A673 (cell line): ENCODE results near the gene BUB1. TPM values are rescaled to one million over a fixed set of nuclear protein-coding genes. Genes with fewer than 3 reads are reported as not detected.

Experiments
- BruUV-seq: library from RNA; stranded (reverse); fragments of 400-500 nt; replicated peaks from 2 replicates; lab custom pipeline; 2021; lab: Mats Ljungman, UMichigan
- CTCF ChIA-PET: fragments of 300-600 bp; sonication (Branson Sonifier 250); formaldehyde crosslinking; loops from one replicate; lab custom pipeline; 2022; ENCODE audit warnings: antibody characterized with exemption; lab: Charles Lee
- POLR2A ChIA-PET: fragments of 300-600 bp; sonication (Branson Sonifier 250); formaldehyde crosslinking; loops from one replicate; lab custom pipeline; 2022; ENCODE audit warnings: antibody characterized with exemption; ENCODE audit not compliant: low non-redundant PET; lab: Charles Lee
- DNase-seq: peaks from one replicate; pipeline ENCODE4 v3.0.0-alpha.2; 2015; ENCODE audit warnings: low spot score
- H3K27ac ChIP-seq: fragments of 200-600 bp; sonication (generic); 2 replicates; pipeline ENCODE4 v1.5.1; 2016; ENCODE audit warnings: mixed run types, low read depth, mild to moderate bottlenecking, mixed read lengths, antibody characterized with exemption, low read length; ENCODE audit not compliant: poor library complexity, severe bottlenecking
- H3K27me3 ChIP-seq: fragments of 200-600 bp; sonication (generic); replicated peaks from 2 replicates; pipeline ENCODE4 v1.6.1; 2017; ENCODE audit warnings: mixed run types, low read depth, mild to moderate bottlenecking, mixed read lengths, antibody characterized with exemption, low read length; ENCODE audit not compliant: insufficient read depth, poor library complexity
- H3K36me3 ChIP-seq: fragments of 200-600 bp; sonication (generic); 2 replicates; pipeline ENCODE4 v1.6.1; 2016; ENCODE audit warnings: mixed run types, mild to moderate bottlenecking, mixed read lengths, antibody characterized with exemption, low read length; ENCODE audit not compliant: insufficient read depth, poor library complexity, severe bottlenecking
- H3K4me1 ChIP-seq: fragments of 200-600 bp; sonication (generic); 2 replicates; pipeline ENCODE4 v1.6.1; 2017; ENCODE audit warnings: mixed run types, mild to moderate bottlenecking, mixed read lengths, antibody characterized with exemption, low read length; ENCODE audit not compliant: insufficient read depth, poor library complexity, severe bottlenecking
- H3K4me3 ChIP-seq: fragments of 200-600 bp; sonication (generic); 2 replicates; pipeline ENCODE4 v1.5.1; 2016; ENCODE audit warnings: low read depth, mixed run types, mild to moderate bottlenecking, mixed read lengths, low read length; ENCODE audit not compliant: poor library complexity, severe bottlenecking
- H3K9me3 ChIP-seq: fragments of 200-600 bp; sonication (generic); 2 replicates; pipeline ENCODE4 v1.6.1; 2016; ENCODE audit warnings: mixed run types, low read depth, mild to moderate bottlenecking, mixed read lengths, antibody characterized with exemption, low read length; ENCODE audit not compliant: poor library complexity, severe bottlenecking
- CTCF ChIP-seq: fragments of 300-800, 200-600 bp; sonication (generic); conservative IDR thresholded peaks from 2 replicates; pipeline ENCODE4 v1.5.1; 2017; ENCODE audit warnings: low read depth, mild to moderate bottlenecking, antibody characterized with exemption, low read length, moderate library complexity, mixed read lengths
- EZH2 ChIP-seq: fragments of 200-600 bp; sonication (generic); IDR thresholded peaks from 2 replicates; pipeline ENCODE4 v1.6.1; 2017; ENCODE audit warnings: borderline replicate concordance, low read depth, mild to moderate bottlenecking, mixed read lengths, antibody characterized with exemption, low read length; ENCODE audit not compliant: poor library complexity, severe bottlenecking
- intact Hi-C: fragments of 100-400 bp; cut with micrococcal nuclease; formaldehyde crosslinking; loops from one replicate; pipeline ENCODE4 v1.10.0; 2022; ENCODE audit not compliant: unreplicated experiment
- total RNA-seq: library from RNA; stranded (reverse); gene quantifications from 2 replicates; pipeline ENCODE4 v1.2.3, GENCODE V29; 2021

Gene BUB1
- total RNA-seq, 1 experiment from 2014 or later, result 98.0 TPM

DNA sequence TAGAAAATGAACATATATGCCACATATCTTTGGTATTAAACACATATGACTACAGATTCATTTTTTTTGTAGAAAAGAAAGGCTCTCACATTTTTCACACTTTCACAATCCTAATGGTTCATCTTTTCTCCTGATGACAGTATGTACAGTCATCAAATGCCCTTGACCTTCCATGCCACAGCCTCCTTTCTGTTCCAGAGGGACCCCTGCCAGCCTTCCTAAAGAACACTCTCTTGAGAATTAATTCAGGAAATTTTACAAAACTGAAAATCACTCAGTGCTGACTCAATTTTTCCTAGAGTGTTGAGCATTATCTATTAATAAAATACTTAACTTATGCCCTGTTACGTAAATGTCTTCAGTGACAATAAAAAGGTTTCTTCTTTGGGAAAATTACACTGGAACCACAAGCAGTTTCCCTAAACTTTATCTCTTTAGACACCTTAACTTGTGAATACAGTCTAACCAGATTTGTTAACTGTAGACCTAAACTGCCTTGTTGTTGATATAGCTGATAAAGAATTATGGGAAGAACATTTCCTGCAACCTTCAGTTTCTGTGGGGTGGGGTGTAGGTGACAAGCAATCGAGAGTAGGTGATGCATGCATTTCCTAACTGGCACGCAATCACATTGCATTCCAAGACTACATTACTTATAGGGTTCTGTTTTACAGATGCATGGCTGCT is 39.2 kb upstream of the BUB1 start:
- no peaks in the 10 kb centered on the region for H3K9me3 ChIP-seq
- no TSS peak for BruUV-seq
- H3K4me1 ChIP-seq, result no peaks in the 10 kb centered on the region
- H3K27ac ChIP-seq, result no peak overlapping the region
- H3K27me3 ChIP-seq, result peaks cover 23% of the 10 kb centered on the region
- H3K4me3 ChIP-seq, result no peak overlapping the region
- intact Hi-C loops, result no loop called here
- H3K36me3 ChIP-seq, result no peaks in the 10 kb centered on the region
- DNase-seq, result no peak
- POLR2A ChIA-PET, result no interaction called here
- TF ChIP-seq CTCF, result no peak
- TF ChIP-seq EZH2, result no peak
- CTCF ChIA-PET, result no interaction called here

- Histone ChIP-seq H3K4me1 (no peaks in the 10 kb centered on the region), H3K27me3 (peaks cover 27% of the 10 kb centered on the region), H3K9me3 (no peaks in the 10 kb centered on the region), H3K36me3 (no peaks in the 10 kb centered on the region), H3K27ac (no peak overlapping the region), H3K4me3 (no peak overlapping the region)
- intact Hi-C loops, result no loop called here
- no peak for DNase-seq
- BruUV-seq, result no TSS peak
- CTCF ChIA-PET, result no interaction called here
- TF ChIP-seq CTCF, result no peak
- TF ChIP-seq EZH2, result no peak
- POLR2A ChIA-PET, result no interaction called here
These were observed 36.8 kb upstream of the BUB1 start for GRCh38 chr2:110714452-110715224.

- Histone ChIP-seq H3K4me3 (no peak overlapping the region), H3K27ac (no peak overlapping the region), H3K9me3 (no peaks in the 10 kb centered on the region), H3K4me1 (no peaks in the 10 kb centered on the region), H3K27me3 (peaks cover 31% of the 10 kb centered on the region), H3K36me3 (no peaks in the 10 kb centered on the region)
- TF ChIP-seq EZH2, result no peak
- no peak for TF ChIP-seq CTCF
- no TSS peak for BruUV-seq
- ChIA-PET POLR2A (no interaction called here), CTCF (no interaction called here)
- no peak for DNase-seq
- intact Hi-C loops, result no loop called here
These were observed 35.9 kb upstream of the BUB1 start for GRCh38 chr2:110713513-110714362.
